HEK293T (cell line): ENCODE measurements around the gene CCDC141.

Source experiments
- ARNT ChIP-seq: fragments of 450-650 bp; IDR thresholded peaks from 2 replicates; pipeline ENCODE4 v1.6.1; 2017; ENCODE audit warnings: mild to moderate bottlenecking
- BHLHE40 ChIP-seq: fragments of 450-650 bp; IDR thresholded peaks from 2 replicates; pipeline ENCODE4 v1.6.1; 2016; ENCODE audit warnings: mild to moderate bottlenecking, moderate library complexity, borderline replicate concordance
- CTBP1 ChIP-seq: fragments of 450-650 bp; IDR thresholded peaks from 2 replicates; pipeline ENCODE4 v1.6.1; 2016; ENCODE audit warnings: borderline replicate concordance
- ELF4 ChIP-seq: fragments of 450-650 bp; IDR thresholded peaks from 2 replicates; pipeline ENCODE4 v1.6.1; 2017; ENCODE audit warnings: antibody characterized with exemption
- FOXA1 ChIP-seq: fragments of 450-650 bp; IDR thresholded peaks from 2 replicates; pipeline ENCODE4 v1.6.1; 2016; ENCODE audit warnings: mild to moderate bottlenecking
- FOXK2 ChIP-seq: fragments of 450-650 bp; IDR thresholded peaks from 2 replicates; pipeline ENCODE4 v1.6.1; 2016; ENCODE audit warnings: mild to moderate bottlenecking
- FOXM1 ChIP-seq: fragments of 450-650 bp; IDR thresholded peaks from 2 replicates; pipeline ENCODE4 v1.6.1; 2017; ENCODE audit warnings: mild to moderate bottlenecking, borderline replicate concordance
- HDGF ChIP-seq: fragments of 450-650 bp; IDR thresholded peaks from 2 replicates; pipeline ENCODE4 v1.6.1; 2017; ENCODE audit warnings: antibody characterized with exemption, borderline replicate concordance
- LEF1 ChIP-seq: fragments of 450-650 bp; IDR thresholded peaks from 2 replicates; pipeline ENCODE4 v1.6.1; 2017; ENCODE audit warnings: mild to moderate bottlenecking, borderline replicate concordance
- NFRKB ChIP-seq: fragments of 450-650 bp; IDR thresholded peaks from 2 replicates; pipeline ENCODE4 v1.6.1; 2016; ENCODE audit warnings: mild to moderate bottlenecking, moderate library complexity
- PKNOX1 ChIP-seq: fragments of 450-650 bp; IDR thresholded peaks from 2 replicates; pipeline ENCODE4 v1.6.1; 2016
- SP1 ChIP-seq: fragments of 450-650 bp; IDR thresholded peaks from 2 replicates; pipeline ENCODE4 v1.6.1; 2017
- SUZ12 ChIP-seq: fragments of 450-650 bp; IDR thresholded peaks from 2 replicates; pipeline ENCODE4 v1.6.1; 2016; ENCODE audit warnings: mild to moderate bottlenecking
- TARDBP ChIP-seq: fragments of 450-650 bp; IDR thresholded peaks from 2 replicates; pipeline ENCODE4 v1.6.1; 2016

GRCh38 chr2:178884440-178884839 lies 165.5 kb downstream of the CCDC141 start:
- TF ChIP-seq FOXA1 (no peak), ARNT (no peak), CTBP1 (no peak), SP1 (no peak), FOXM1 (no peak), FOXK2 (no peak), LEF1 (no peak), NFRKB (no peak), BHLHE40 (no peak), SUZ12 (no peak), ELF4 (no peak), TARDBP (no peak), PKNOX1 (no peak), HDGF (no peak)
